K562 (cell line): ENCODE measurements around the gene TAF11. TPM values are rescaled to one million over a fixed set of nuclear protein-coding genes. Genes with fewer than 3 reads are reported as not detected.

Experiments used
- CBX2 ChIP-seq: fragments of 200-600 bp; sonication (generic); IDR thresholded peaks from one replicate; pipeline ENCODE4 v1.6.1; 2012; ENCODE audit warnings: mild to moderate bottlenecking, low read length, inconsistent platforms; ENCODE audit not compliant: insufficient read depth, poor library complexity, severe bottlenecking
- CREB3L1 ChIP-seq: fragments of 450-650 bp; IDR thresholded peaks from 2 replicates; pipeline ENCODE4 v1.6.1; 2014; ENCODE audit warnings: low read depth, mild to moderate bottlenecking, moderate library complexity, borderline replicate concordance
- ESRRB ChIP-seq: fragments of 250-450 bp; sonication (Bioruptor Pico); IDR thresholded peaks from 2 replicates; pipeline ENCODE4 v1.5.0; 2020; ENCODE audit warnings: mild to moderate bottlenecking, moderate library complexity, borderline replicate concordance
- FOSL1 ChIP-seq: fragments of 200-800 bp; sonication (Bioruptor generic); conservative IDR thresholded peaks from 2 replicates; pipeline ENCODE4 v1.6.1; 2016; ENCODE audit warnings: missing genetic modification characterization, missing compliant biosample characterization
- MEF2D ChIP-seq: conservative IDR thresholded peaks from 2 replicates; pipeline ENCODE4 v1.6.1; 2016; ENCODE audit warnings: low read depth, missing genetic modification characterization, missing compliant biosample characterization
- MEIS2 ChIP-seq: fragments of 450-650 bp; IDR thresholded peaks from 2 replicates; pipeline ENCODE4 v1.6.1; 2014; ENCODE audit warnings: mild to moderate bottlenecking; ENCODE audit not compliant: partially characterized antibody
- MNT ChIP-seq, 2 experiments: fragments of 450-650 bp; conservative IDR thresholded peaks; 2 replicates each; pipeline ENCODE4 v1.6.1; 2017; ENCODE audit warnings: mild to moderate bottlenecking in 2 of 2, moderate library complexity in 2 of 2
- SAFB ChIP-seq: fragments of 200-400 bp; formaldehyde crosslinking; IDR thresholded peaks from 2 replicates; pipeline ENCODE4 v1.6.1; 2017; ENCODE audit warnings: low read depth, low read length, borderline replicate concordance
- SREBF2 ChIP-seq: sonication (generic); formaldehyde crosslinking; IDR thresholded peaks from 2 replicates; pipeline ENCODE4 v1.4.0; 2020; ENCODE audit warnings: mild to moderate bottlenecking, missing genetic modification reagents
- TSC22D4 ChIP-seq: fragments of 450-650 bp; IDR thresholded peaks from 2 replicates; pipeline ENCODE4 v1.6.1; 2016; ENCODE audit warnings: missing genetic modification characterization, missing biosample characterization, control low read depth
- ZBTB1 ChIP-seq: sonication (generic); formaldehyde crosslinking; IDR thresholded peaks from 2 replicates; pipeline ENCODE4 v1.8.1; 2023; ENCODE audit warnings: missing genetic modification reagents, low read depth, mild to moderate bottlenecking, borderline replicate concordance
- ZBTB17 ChIP-seq: fragments of 450-650 bp; formaldehyde crosslinking; IDR thresholded peaks from 2 replicates; pipeline ENCODE4 v1.4.0; 2020; ENCODE audit warnings: mild to moderate bottlenecking
- ZBTB49 ChIP-seq: sonication (generic); formaldehyde crosslinking; IDR thresholded peaks from 2 replicates; pipeline ENCODE4 v1.8.0; 2022; ENCODE audit warnings: missing genetic modification reagents, mild to moderate bottlenecking, borderline replicate concordance
- ZKSCAN3 ChIP-seq: fragments of 250-450 bp; sonication (Bioruptor Pico); IDR thresholded peaks from 2 replicates; pipeline ENCODE4 v1.4.0; 2020
- ZNF507 ChIP-seq: conservative IDR thresholded peaks from 2 replicates; pipeline ENCODE4 v1.6.1; 2017; ENCODE audit warnings: missing genetic modification characterization, missing compliant biosample characterization
- ZNF668 ChIP-seq: fragments of 250-450 bp; sonication (Bioruptor Pico); IDR thresholded peaks from 2 replicates; pipeline ENCODE4 v1.8.0; 2022; ENCODE audit warnings: mild to moderate bottlenecking, inconsistent platforms
- ZNF764 ChIP-seq: fragments of 250-450 bp; sonication (Bioruptor Pico); IDR thresholded peaks from 2 replicates; pipeline ENCODE4 v1.4.0; 2020; ENCODE audit warnings: low read depth, mild to moderate bottlenecking, moderate library complexity
- polyA plus RNA-seq, 8 experiments: library from polyadenylated mRNA; depleted of rRNA in 4 of 8; stranded (reverse) in 5 of 8; unstranded in 3 of 8; fragments of >200 nt; fragmentation: Nextera tagmentation in 2 of 8; fragmentation: Illumina TruSeq in 1 of 8; extraction: Ambion mirVana in 2 of 8; extraction: Trizol in 1 of 8; gene quantifications; 2 replicates each; pipeline versions ENCODE4 v1.2.1 to v1.2.3, GENCODE V29; 2011 to 2014; ENCODE audit warnings: inconsistent platforms in 1 of 8, missing spikeins in 1 of 8
- total RNA-seq, 7 experiments: library from RNA; depleted of rRNA in 6 of 7; stranded (reverse); fragments of >200 nt in 6 of 7; fragmentation: Illumina TruSeq in 2 of 7; extraction: Trizol in 2 of 7; gene quantifications; 2 replicates each; pipeline versions ENCODE4 v1.2.1 to v1.2.3, GENCODE V29; 2011 to 2021; ENCODE audit warnings: low replicate concordance in 1 of 7
- TF ChIP-seq, protein P1 (sequence below): fragments of 250-450 bp; sonication (Bioruptor Pico); IDR thresholded peaks from 2 replicates; pipeline ENCODE4 v1.4.0; 2020; ENCODE audit warnings: mild to moderate bottlenecking
- TF ChIP-seq, protein P2 (sequence below): sonication (generic); formaldehyde crosslinking; IDR thresholded peaks from 2 replicates; pipeline ENCODE4 v1.8.1; 2022; ENCODE audit warnings: missing genetic modification reagents

Gene TAF11
- total and polyA plus RNA-seq, 9 of the 15 experiments (the other 6 are each of a cell fraction or from before 2014, with no cell fraction given) = 40.9 to 91.9 (median 71.9) TPM

DNA sequence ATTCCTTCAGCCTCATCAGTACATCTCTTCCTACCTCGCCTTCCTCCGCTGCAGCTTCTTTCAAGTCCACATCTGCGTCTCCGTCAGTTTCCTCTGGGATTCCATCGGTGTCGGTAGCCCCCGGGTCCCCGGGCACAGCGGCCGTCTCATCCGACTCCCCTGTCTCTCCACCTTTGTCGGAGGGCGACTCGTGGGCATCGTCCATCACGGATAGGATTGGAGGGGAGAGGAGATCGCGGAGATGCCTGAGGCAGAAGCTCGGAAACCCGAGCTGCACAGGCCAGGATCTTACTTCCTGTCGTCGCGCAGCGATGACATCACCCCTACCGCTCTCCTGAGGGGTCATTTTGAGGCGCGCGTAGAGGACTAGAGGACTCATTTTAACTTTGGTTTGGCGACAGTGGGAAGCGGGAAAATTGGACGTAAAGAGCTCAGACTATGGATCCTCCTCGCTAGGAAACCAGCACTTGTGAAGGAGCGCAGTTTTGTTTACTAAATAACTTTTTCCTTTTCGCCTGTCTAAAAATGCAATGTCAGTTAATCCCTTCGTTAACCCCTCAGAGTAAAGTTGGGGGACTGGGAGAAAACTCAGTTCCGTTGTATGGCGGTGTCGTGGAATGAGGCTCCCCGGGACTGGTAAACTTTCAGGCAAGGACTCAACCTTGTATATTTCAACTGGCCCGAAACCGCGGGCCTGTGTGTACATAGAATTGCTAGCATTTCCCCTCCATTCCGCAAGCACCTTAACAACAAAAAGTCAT, at the start of gene TAF11 (continued):
- TF ChIP-seq MEF2D (tag) = no peak
- TF ChIP-seq MEIS2 = peak; percentile 5
- TF ChIP-seq, protein P1, sequence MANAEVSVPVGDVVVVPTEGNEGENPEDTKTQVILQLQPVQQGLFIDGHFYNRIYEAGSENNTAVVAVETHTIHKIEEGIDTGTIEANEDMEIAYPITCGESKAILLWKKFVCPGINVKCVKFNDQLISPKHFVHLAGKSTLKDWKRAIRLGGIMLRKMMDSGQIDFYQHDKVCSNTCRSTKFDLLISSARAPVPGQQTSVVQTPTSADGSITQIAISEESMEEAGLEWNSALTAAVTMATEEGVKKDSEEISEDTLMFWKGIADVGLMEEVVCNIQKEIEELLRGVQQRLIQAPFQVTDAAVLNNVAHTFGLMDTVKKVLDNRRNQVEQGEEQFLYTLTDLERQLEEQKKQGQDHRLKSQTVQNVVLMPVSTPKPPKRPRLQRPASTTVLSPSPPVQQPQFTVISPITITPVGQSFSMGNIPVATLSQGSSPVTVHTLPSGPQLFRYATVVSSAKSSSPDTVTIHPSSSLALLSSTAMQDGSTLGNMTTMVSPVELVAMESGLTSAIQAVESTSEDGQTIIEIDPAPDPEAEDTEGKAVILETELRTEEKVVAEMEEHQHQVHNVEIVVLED (CRISPR knock-in tag) = peak; percentile 54
- TF ChIP-seq ZNF764 (CRISPR knock-in tag) = no peak
- no peak for TF ChIP-seq ZNF668 (CRISPR knock-in tag)
- no peak for TF ChIP-seq ZNF507
- TF ChIP-seq ZBTB17 (CRISPR knock-in tag) = peak; percentile 92
- peak; percentile 51; the same call in 1 of the 2 replicates for TF ChIP-seq FOSL1
- TF ChIP-seq ZBTB49 (CRISPR knock-in tag) = no peak
- no peak for TF ChIP-seq ESRRB
- TF ChIP-seq CBX2 = no peak
- TF ChIP-seq ZKSCAN3 (CRISPR knock-in tag) = no peak
- no peak; the same call in 1 of the 2 replicates for TF ChIP-seq CREB3L1
- TF ChIP-seq ZBTB1 = peak; percentile 37; the same call in 1 of the 2 replicates
- TF ChIP-seq SREBF2 (CRISPR knock-in tag) = no peak
- TF ChIP-seq MNT (conservative IDR thresholded peaks at IDR 0.05) = peak; percentile 80 to 90
- TF ChIP-seq, protein P2, sequence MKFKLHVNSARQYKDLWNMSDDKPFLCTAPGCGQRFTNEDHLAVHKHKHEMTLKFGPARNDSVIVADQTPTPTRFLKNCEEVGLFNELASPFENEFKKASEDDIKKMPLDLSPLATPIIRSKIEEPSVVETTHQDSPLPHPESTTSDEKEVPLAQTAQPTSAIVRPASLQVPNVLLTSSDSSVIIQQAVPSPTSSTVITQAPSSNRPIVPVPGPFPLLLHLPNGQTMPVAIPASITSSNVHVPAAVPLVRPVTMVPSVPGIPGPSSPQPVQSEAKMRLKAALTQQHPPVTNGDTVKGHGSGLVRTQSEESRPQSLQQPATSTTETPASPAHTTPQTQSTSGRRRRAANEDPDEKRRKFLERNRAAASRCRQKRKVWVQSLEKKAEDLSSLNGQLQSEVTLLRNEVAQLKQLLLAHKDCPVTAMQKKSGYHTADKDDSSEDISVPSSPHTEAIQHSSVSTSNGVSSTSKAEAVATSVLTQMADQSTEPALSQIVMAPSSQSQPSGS (CRISPR knock-in tag) = no peak
- no peak for TF ChIP-seq TSC22D4 (tag)
- TF ChIP-seq SAFB = no peak
